HG03558 (cell line): ENCODE measurements around the gene MLYCD.
"Not testable (repeated sequence)": the region's sequence is repeated elsewhere in the genome, so short reads cannot be mapped to it uniquely, and the experiment has no call there.

Experiments used
- ATAC-seq: cut with Tn5 transposase; IDR thresholded peaks from one replicate; pipeline ENCODE4 v1.9.1; 2021; ENCODE audit warnings: moderate number of reproducible peaks; ENCODE audit not compliant: unreplicated experiment; ENCODE audit errors: extremely low read depth

MLYCD gene

GRCh38 chr16:83937922-83938885 is 39.3 kb downstream of the MLYCD start:
- ATAC-seq = no peak

GRCh38 chr16:83939266-83939855 is 40.4 kb downstream of the MLYCD start:
- ATAC-seq = no peak

- ATAC-seq = no peak
These were observed 41.2 kb downstream of the MLYCD start for GRCh38 chr16:83940119-83940518.

- ATAC-seq = no peak
These were observed 41.9 kb downstream of the MLYCD start for GRCh38 chr16:83940630-83941378.

- not testable (repeated sequence) for ATAC-seq
These were observed 42.6 kb downstream of the MLYCD start for GRCh38 chr16:83941546-83941945.

GRCh38 chr16:83942074-83942473 is 43.2 kb downstream of the MLYCD start:
- no peak for ATAC-seq

- no peak for ATAC-seq
These were observed 44.0 kb downstream of the MLYCD start for GRCh38 chr16:83942815-83943515.

- ATAC-seq = no peak
These were observed 44.7 kb downstream of the MLYCD start for GRCh38 chr16:83943516-83944050.

GRCh38 chr16:83945587-83945986 is 46.7 kb downstream of the MLYCD start:
- no peak for ATAC-seq

- no peak for ATAC-seq
These were observed 47.4 kb downstream of the MLYCD start for GRCh38 chr16:83946154-83946780.

GRCh38 chr16:83946781-83947566 is 48.1 kb downstream of the MLYCD start:
- no peak for ATAC-seq

GRCh38 chr16:83947642-83948234 is 48.8 kb downstream of the MLYCD start:
- no peak for ATAC-seq

GRCh38 chr16:83948914-83949723 is 50.2 kb downstream of the MLYCD start:
- ATAC-seq = no peak

- no peak for ATAC-seq
These were observed 50.7 kb downstream of the MLYCD start for GRCh38 chr16:83949724-83950001.

- not testable (repeated sequence) for ATAC-seq
These were observed 52.0 kb downstream of the MLYCD start for GRCh38 chr16:83950862-83951399.

GRCh38 chr16:83951544-83951943 is 52.6 kb downstream of the MLYCD start:
- no peak for ATAC-seq

GRCh38 chr16:83952587-83952939 is 53.6 kb downstream of the MLYCD start:
- no peak for ATAC-seq
